ENCODE data around the gene ARL8A.

DNA sequence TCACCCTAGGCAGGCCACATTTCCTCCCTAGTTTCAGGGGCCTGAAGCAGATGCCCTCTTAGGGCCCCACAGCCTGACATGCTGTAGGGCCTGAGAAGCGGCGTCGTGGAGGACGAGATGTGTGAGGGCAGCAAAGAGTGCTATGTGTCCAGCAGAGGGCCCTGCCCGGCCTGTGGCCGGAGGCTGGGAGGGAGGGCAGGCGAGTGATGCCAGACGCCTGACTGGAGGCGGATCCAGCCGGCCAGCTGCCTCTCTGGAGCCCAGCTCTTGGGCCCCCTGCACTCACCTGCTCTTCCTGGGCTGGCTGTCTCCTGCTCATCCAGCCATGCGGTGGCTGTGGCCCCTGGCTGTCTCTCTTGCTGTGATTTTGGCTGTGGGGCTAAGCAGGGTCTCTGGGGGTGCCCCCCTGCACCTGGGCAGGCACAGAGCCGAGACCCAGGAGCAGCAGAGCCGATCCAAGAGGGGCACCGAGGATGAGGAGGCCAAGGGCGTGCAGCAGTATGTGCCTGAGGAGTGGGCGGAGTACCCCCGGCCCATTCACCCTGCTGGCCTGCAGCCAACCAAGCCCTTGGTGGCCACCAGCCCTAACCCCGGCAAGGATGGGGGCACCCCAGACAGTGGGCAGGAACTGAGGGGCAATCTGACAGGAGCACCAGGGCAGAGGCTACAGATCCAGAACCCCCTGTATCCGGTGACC lies 21.8 kb downstream of the ARL8A start, which contains the start of gene GPR37L1:
- TF ChIP-seq, protein P1, sequence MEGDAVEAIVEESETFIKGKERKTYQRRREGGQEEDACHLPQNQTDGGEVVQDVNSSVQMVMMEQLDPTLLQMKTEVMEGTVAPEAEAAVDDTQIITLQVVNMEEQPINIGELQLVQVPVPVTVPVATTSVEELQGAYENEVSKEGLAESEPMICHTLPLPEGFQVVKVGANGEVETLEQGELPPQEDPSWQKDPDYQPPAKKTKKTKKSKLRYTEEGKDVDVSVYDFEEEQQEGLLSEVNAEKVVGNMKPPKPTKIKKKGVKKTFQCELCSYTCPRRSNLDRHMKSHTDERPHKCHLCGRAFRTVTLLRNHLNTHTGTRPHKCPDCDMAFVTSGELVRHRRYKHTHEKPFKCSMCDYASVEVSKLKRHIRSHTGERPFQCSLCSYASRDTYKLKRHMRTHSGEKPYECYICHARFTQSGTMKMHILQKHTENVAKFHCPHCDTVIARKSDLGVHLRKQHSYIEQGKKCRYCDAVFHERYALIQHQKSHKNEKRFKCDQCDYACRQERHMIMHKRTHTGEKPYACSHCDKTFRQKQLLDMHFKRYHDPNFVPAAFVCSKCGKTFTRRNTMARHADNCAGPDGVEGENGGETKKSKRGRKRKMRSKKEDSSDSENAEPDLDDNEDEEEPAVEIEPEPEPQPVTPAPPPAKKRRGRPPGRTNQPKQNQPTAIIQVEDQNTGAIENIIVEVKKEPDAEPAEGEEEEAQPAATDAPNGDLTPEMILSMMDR (IDR thresholded peaks at IDR 0.05 in 8 of 11, conservative IDR thresholded peaks at IDR 0.05 in 3 of 11): peak in 2 of 11 experiments; percentile 7 to 43
- TF ChIP-seq POLR2A (IDR thresholded peaks at IDR 0.05) (no peak), POLR2AphosphoS5 (IDR thresholded peaks at IDR 0.05) (peak in 1 of 3 donors; percentile 24)
